Natural killer cell (primary cell): ENCODE results near the gene TRMT61A. TPM values are rescaled to one million over a fixed set of nuclear protein-coding genes. Genes with fewer than 3 reads are reported as not detected.

Experiments
- ATAC-seq, 3 donors: fragments of 150-1000 bp in 2 of 3; fragments of 200-7000 bp in 1 of 3; cut with Tn5 transposase; 1 replicate in 1 of 3; 2 replicates in 2 of 3; pipeline ENCODE4 v1.10.0; 2021; ENCODE audit warnings: mild to moderate bottlenecking in 2 of 3, moderate library complexity in 2 of 3
- DNase-seq, 2 donors: peaks; one replicate each; pipeline versions ENCODE4 v3.0.0 to v3.0.0-alpha.2; 2013 to 2021; ENCODE audit warnings: mixed read lengths in 1 of 2
- H3K27ac ChIP-seq: one replicate; pipeline ENCODE4 v1.5.1; 2013; ENCODE audit warnings: mild to moderate bottlenecking, low read length
- H3K27me3 ChIP-seq: one replicate; pipeline ENCODE4 v1.6.1; 2013; ENCODE audit warnings: low read length; ENCODE audit not compliant: control insufficient read depth, insufficient read depth
- H3K36me3 ChIP-seq: one replicate; pipeline ENCODE4 v1.6.1; 2013; ENCODE audit warnings: low read length; ENCODE audit not compliant: control insufficient read depth, insufficient read depth
- H3K4me1 ChIP-seq: one replicate; pipeline ENCODE4 v1.6.1; 2013; ENCODE audit warnings: low read length; ENCODE audit not compliant: control insufficient read depth, insufficient read depth
- H3K4me3 ChIP-seq: one replicate; pipeline ENCODE4 v1.5.1; 2013; ENCODE audit warnings: low read length
- H3K9me3 ChIP-seq: one replicate; pipeline ENCODE4 v1.6.1; 2013; ENCODE audit warnings: low read length; ENCODE audit not compliant: control insufficient read depth, insufficient read depth
- H3K27ac Mint-ChIP-seq, 2 donors: one replicate each; pipeline ENCODE4 v1.8.0; 2022; ENCODE audit warnings: mild to moderate bottlenecking in 2 of 2, mixed read lengths in 2 of 2, moderate library complexity in 1 of 2
- H3K27me3 Mint-ChIP-seq, 2 donors: one replicate each; pipeline ENCODE4 v1.8.0; 2022; ENCODE audit warnings: low read depth in 2 of 2, mixed read lengths in 2 of 2
- H3K36me3 Mint-ChIP-seq: one replicate; pipeline ENCODE4 v1.8.0; 2022; ENCODE audit warnings: mixed read lengths
- H3K4me1 Mint-ChIP-seq, 2 donors: one replicate each; pipeline ENCODE4 v1.8.0; 2022; ENCODE audit warnings: mixed read lengths in 2 of 2
- H3K4me3 Mint-ChIP-seq: one replicate; pipeline ENCODE4 v1.8.0; 2022; ENCODE audit warnings: mild to moderate bottlenecking, moderate library complexity, mixed read lengths
- H3K9me3 Mint-ChIP-seq, 2 donors: one replicate each; pipeline ENCODE4 v1.8.0; 2022; ENCODE audit warnings: mixed read lengths in 2 of 2
- WGBS: methylation state at CpG from one replicate; pipeline ENCODE4 v1.1.7; 2013; ENCODE audit warnings: missing lambda C conversion rate; ENCODE audit not compliant: insufficient coverage; 5-methylcytosine and 5-hydroxymethylcytosine counted together
- intact Hi-C: fragments of 100-400 bp; cut with micrococcal nuclease; formaldehyde crosslinking; loops from one replicate; pipeline ENCODE4 v1.14.2; 2022
- total RNA-seq, 4 donors: library from RNA; stranded (reverse); fragments of 120-200 nt in 1 of 4; gene quantifications; one replicate each; pipeline versions ENCODE4 v1.2.3 to v1.2.4, GENCODE V29; 2013 to 2022
- TF ChIP-seq, protein P1 (sequence below): fragments of 200-600 bp; IDR thresholded peaks from one replicate; pipeline ENCODE4 v1.8.0; 2022; ENCODE audit warnings: antibody characterized with exemption

The TRMT61A gene
- total RNA-seq, 3 donors from 2014 or later (not counting 1 experiment from before 2014, with no cell fraction given), result 8.1 to 9.4 (median 9.1) TPM

GRCh38 chr14:103549361-103550311 is 20.6 kb downstream of the TRMT61A start:
- Histone ChIP-seq H3K9me3 (no peaks in the 10 kb centered on the region), H3K27ac (no peak overlapping the region), H3K36me3 (no peaks in the 10 kb centered on the region), H3K4me1 (peaks cover 8% of the 10 kb centered on the region), H3K27me3 (no peaks in the 10 kb centered on the region), H3K4me3 (no peak overlapping the region)
- no peaks in the 10 kb centered on the region for H3K36me3 Mint-ChIP-seq
- ATAC-seq (no peak), DNase-seq (no peak)
- intact Hi-C loops, result no loop called here
- H3K9me3 Mint-ChIP-seq, result no peaks in the 10 kb centered on the region
- no peak overlapping the region for H3K27ac Mint-ChIP-seq
- 92% methylated on average over 30 of the region's 30 CpGs for WGBS
- H3K27me3 Mint-ChIP-seq, result no peaks in the 10 kb centered on the region
- H3K4me3 Mint-ChIP-seq, result no peak overlapping the region
- H3K4me1 Mint-ChIP-seq, result peaks cover under 1 to 7% of the 10 kb centered on the region in 2 donors
- TF ChIP-seq, protein P1, sequence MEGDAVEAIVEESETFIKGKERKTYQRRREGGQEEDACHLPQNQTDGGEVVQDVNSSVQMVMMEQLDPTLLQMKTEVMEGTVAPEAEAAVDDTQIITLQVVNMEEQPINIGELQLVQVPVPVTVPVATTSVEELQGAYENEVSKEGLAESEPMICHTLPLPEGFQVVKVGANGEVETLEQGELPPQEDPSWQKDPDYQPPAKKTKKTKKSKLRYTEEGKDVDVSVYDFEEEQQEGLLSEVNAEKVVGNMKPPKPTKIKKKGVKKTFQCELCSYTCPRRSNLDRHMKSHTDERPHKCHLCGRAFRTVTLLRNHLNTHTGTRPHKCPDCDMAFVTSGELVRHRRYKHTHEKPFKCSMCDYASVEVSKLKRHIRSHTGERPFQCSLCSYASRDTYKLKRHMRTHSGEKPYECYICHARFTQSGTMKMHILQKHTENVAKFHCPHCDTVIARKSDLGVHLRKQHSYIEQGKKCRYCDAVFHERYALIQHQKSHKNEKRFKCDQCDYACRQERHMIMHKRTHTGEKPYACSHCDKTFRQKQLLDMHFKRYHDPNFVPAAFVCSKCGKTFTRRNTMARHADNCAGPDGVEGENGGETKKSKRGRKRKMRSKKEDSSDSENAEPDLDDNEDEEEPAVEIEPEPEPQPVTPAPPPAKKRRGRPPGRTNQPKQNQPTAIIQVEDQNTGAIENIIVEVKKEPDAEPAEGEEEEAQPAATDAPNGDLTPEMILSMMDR, result no peak

GRCh38 chr14:103550451-103551337 is 21.7 kb downstream of the TRMT61A start:
- Histone ChIP-seq H3K27ac (no peak overlapping the region), H3K4me1 (peaks cover 8% of the 10 kb centered on the region), H3K9me3 (no peaks in the 10 kb centered on the region), H3K27me3 (no peaks in the 10 kb centered on the region), H3K4me3 (no peak overlapping the region), H3K36me3 (peaks cover 2% of the 10 kb centered on the region)
- ATAC-seq (no peak), DNase-seq (no peak)
- TF ChIP-seq, protein P1, result no peak
- WGBS, result 96% methylated on average over 21 of the region's 22 CpGs
- Mint-ChIP-seq H3K4me3 (no peak overlapping the region), H3K27ac (no peak overlapping the region), H3K4me1 (peaks cover 6 to 11% of the 10 kb centered on the region in 2 donors), H3K27me3 (no peaks in the 10 kb centered on the region), H3K36me3 (no peaks in the 10 kb centered on the region), H3K9me3 (no peaks in the 10 kb centered on the region)
- intact Hi-C loops, result no loop called here

- Histone ChIP-seq H3K4me1 (peaks cover 7% of the 10 kb centered on the region), H3K27ac (no peak overlapping the region), H3K9me3 (no peaks in the 10 kb centered on the region), H3K36me3 (peaks cover 2% of the 10 kb centered on the region), H3K4me3 (no peak overlapping the region), H3K27me3 (no peaks in the 10 kb centered on the region)
- intact Hi-C loops, result no loop called here
- ATAC-seq (no peak), DNase-seq (no peak)
- Mint-ChIP-seq H3K9me3 (no peaks in the 10 kb centered on the region), H3K27ac (no peak overlapping the region), H3K36me3 (no peaks in the 10 kb centered on the region), H3K4me1 (peaks cover 6 to 11% of the 10 kb centered on the region in 2 donors), H3K4me3 (no peak overlapping the region), H3K27me3 (no peaks in the 10 kb centered on the region)
- TF ChIP-seq, protein P1, result no peak
- 93% methylated on average over 17 of the region's 17 CpGs for WGBS
Measured at GRCh38 chr14:103551338-103551762, 22.4 kb downstream of the TRMT61A start.
